GM18502 (cell line): Measurements from ENCODE around the gene TRNAU1AP.

Experiments used
- ATAC-seq: cut with Tn5 transposase; IDR thresholded peaks from one replicate; pipeline ENCODE4 v1.9.1; 2021; ENCODE audit warnings: mild to moderate bottlenecking; ENCODE audit not compliant: unreplicated experiment, poor library complexity

TRNAU1AP gene

GRCh38 chr1:28602536-28603439, 49.9 kb downstream of the TRNAU1AP start:
- no peak for ATAC-seq

- ATAC-seq: no peak
These were observed 51.5 kb downstream of the TRNAU1AP start for GRCh38 chr1:28604411-28604810.

- ATAC-seq: no peak
These were observed 52.1 kb downstream of the TRNAU1AP start for GRCh38 chr1:28604962-28605361.

- ATAC-seq: no peak
These were observed 53.9 kb downstream of the TRNAU1AP start for GRCh38 chr1:28606771-28607170.

GRCh38 chr1:28613175-28613574, 60.3 kb downstream of the TRNAU1AP start:
- ATAC-seq: no peak
